Stimulated activated CD4-positive, alpha-beta T cell treated with anti-CD3 and anti-CD28 coated beads, Interleukin-15, amount 100 ng/mL, for 1 hour (primary cell): ENCODE results near the gene COX19.
"Not testable (repeated sequence)": the region's sequence is repeated elsewhere in the genome, so short reads cannot be mapped to it uniquely, and the experiment has no call there.

Source experiments
- DNase-seq, 2 donors: peaks; one replicate each; pipeline ENCODE4 v3.0.0-alpha.2; 2020; ENCODE audit warnings: low read depth in 1 of 2, low spot score in 1 of 2

The COX19 gene

GRCh38 chr7:946256-946996 lies 28.9 kb downstream of the COX19 start:
- DNase-seq = no peak

GRCh38 chr7:945556-946255 lies 29.6 kb downstream of the COX19 start:
- DNase-seq = no peak

GRCh38 chr7:945147-945555 lies 30.2 kb downstream of the COX19 start:
- DNase-seq = no peak

GRCh38 chr7:944744-945143 lies 30.6 kb downstream of the COX19 start:
- DNase-seq = no peak

GRCh38 chr7:943793-944192 lies 31.6 kb downstream of the COX19 start:
- DNase-seq = not testable (repeated sequence)

- DNase-seq = no peak
These were observed 34.5 kb downstream of the COX19 start for GRCh38 chr7:940599-941408.

- DNase-seq = no peak
These were observed 35.5 kb downstream of the COX19 start for GRCh38 chr7:939843-940242.

- DNase-seq = no peak
These were observed 36.7 kb downstream of the COX19 start for GRCh38 chr7:938546-939185.

- DNase-seq = no peak
These were observed 37.4 kb downstream of the COX19 start for GRCh38 chr7:937856-938484.

- no peak for DNase-seq
These were observed 38.8 kb downstream of the COX19 start for GRCh38 chr7:936386-937054.

GRCh38 chr7:935874-936385 lies 39.4 kb downstream of the COX19 start:
- no peak for DNase-seq

- no peak for DNase-seq
These were observed 40.0 kb downstream of the COX19 start for GRCh38 chr7:935164-935873.

- DNase-seq = no peak
These were observed 40.7 kb downstream of the COX19 start for GRCh38 chr7:934469-935163.

GRCh38 chr7:932651-932975 lies 42.7 kb downstream of the COX19 start:
- DNase-seq = no peak

GRCh38 chr7:931871-932650 lies 43.3 kb downstream of the COX19 start:
- DNase-seq = no peak

GRCh38 chr7:930975-931758 lies 44.2 kb downstream of the COX19 start:
- no peak for DNase-seq

GRCh38 chr7:929311-929711 lies 46.0 kb downstream of the COX19 start:
- no peak for DNase-seq
